Ecto neural progenitor cell (in vitro differentiated cells): ENCODE data around the gene ZFAND3.

Experiments
- DNase-seq: peaks from one replicate; pipeline ENCODE4 v3.0.0-alpha.2; 2018; ENCODE audit warnings: low spot score

Gene ZFAND3

DNA sequence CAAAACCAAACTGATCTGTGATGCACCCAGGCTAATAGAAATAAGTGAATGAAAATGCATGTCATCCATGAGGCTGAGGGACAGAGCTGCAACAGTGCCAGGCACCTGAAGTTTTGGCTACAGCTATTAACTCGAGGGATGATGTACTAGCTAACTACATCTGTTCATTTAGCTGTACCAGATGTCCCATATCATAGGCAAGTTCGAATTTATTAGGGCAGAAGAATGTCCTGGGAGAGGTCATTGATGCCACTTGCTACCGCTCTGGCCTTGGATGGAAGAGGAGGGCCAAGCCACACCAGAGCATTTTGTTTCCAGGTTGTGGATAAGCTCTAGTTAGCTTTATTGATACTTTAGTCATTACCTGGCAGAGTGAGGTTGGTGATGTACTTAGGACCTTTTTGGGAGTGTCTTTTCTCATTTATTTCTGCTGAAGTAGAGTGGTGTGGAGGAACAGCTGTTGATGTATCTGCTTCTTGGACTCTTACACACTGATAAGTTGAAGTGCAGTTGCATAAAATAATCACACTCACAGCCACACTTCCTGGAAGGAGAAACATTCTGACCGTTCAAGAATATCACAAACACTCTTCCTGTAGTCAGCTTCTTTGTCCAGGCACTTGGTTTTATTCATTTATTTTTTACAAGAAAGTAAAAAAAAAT, 8.2 kb downstream of the ZFAND3 start:
- DNase-seq, result no peak

- no peak for DNase-seq
Measured at GRCh38 chr6:37830225-37830624, 10.7 kb downstream of the ZFAND3 start.

GRCh38 chr6:37831457-37831856, 11.9 kb downstream of the ZFAND3 start:
- no peak for DNase-seq

- no peak for DNase-seq
Measured at GRCh38 chr6:37835923-37836322, 16.4 kb downstream of the ZFAND3 start.

DNA sequence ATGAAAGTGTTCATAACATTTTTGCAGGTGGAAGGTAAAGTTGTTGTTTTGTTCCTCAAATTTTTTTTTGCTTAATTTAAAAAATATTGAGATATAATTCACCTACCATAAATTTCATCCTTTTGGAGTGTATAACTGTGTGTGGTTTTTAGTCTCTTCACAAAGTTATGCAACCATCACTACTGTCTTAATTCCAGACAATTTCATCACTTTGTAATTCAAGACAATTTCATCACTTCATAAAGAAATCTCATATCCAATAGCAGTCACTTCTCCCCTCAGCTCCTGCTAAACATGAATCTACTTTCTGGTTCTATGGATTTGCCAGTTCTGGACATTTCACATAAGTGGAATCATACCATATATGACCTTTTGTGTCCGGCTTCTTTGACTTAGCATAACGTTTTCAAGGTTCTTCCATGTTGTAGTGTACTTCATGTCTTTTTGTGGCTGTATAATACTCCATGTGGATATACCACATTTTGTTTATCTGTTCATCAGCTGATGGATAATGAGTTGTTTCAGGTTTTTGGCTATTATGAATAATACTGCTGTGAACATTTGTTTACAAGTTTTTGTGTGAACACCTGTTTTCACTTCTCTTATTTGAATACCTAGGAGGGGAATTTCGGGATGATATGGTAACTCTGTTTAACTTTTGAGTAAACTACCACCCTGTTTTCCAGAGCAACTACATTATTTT, 18.8 kb downstream of the ZFAND3 start:
- no peak for DNase-seq

- no peak for DNase-seq
Measured at GRCh38 chr6:37840143-37840939, 20.8 kb downstream of the ZFAND3 start.

DNA sequence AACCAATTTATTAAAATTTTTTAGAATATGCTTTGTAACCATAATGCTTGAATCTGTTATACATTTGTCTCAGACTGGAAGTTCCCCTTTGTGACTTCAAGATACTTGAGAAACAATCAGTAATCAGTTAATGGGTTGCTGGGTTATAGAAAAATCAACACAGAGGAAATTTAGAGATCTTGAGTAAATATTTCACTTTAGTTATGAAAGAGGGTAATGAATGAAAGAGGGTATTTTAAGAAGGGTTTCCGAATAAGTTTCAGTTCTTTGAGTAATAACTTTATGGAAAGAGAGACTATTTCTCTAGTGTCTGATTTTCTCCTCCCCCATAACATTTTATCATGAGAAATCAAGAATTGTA, 21.4 kb downstream of the ZFAND3 start:
- DNase-seq, result no peak

GRCh38 chr6:37845026-37845911, 25.7 kb downstream of the ZFAND3 start:
- no peak for DNase-seq

DNA sequence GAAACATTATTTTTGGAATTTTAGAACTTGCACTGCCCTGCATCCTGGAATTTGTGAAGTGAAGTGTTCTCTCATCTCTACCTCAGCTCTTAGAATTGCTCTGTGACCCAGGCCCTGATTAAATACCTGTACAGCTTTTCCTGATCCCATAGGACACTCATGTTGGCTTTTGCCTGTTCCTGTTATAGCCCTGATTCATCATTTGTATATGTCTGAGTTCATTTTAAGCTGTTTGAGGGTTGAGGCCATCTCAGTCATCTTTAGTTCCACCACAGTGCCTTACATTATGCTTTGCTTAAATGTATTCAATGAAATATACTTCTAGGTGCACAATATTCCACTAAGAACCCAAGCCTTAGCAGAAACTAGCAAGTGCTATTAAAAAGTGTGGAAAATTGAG, 26.4 kb downstream of the ZFAND3 start:
- DNase-seq, result no peak

DNA sequence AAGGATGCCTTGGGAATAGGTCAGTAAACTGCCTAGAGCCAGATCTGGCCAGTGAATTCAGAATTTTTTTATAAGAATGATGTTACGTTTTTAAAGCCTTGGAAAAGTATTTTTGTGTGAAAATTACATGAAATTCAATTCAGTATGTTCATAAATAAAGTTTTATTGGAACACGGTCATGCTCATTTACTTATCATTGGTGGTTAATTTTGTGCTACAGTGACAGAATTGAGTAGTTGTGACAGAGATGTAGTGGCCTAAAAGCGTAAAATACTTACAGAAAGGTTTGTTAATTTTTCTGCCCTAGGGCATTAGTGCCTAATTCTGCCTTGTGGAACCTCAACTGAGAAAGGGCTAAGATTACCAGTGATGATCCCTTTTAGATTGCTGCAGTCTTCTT, 28.2 kb downstream of the ZFAND3 start:
- no peak for DNase-seq

- no peak for DNase-seq
Measured at GRCh38 chr6:37848371-37848770, 28.8 kb downstream of the ZFAND3 start.

- no peak for DNase-seq
Measured at GRCh38 chr6:37850260-37850659, 30.7 kb downstream of the ZFAND3 start.

DNA sequence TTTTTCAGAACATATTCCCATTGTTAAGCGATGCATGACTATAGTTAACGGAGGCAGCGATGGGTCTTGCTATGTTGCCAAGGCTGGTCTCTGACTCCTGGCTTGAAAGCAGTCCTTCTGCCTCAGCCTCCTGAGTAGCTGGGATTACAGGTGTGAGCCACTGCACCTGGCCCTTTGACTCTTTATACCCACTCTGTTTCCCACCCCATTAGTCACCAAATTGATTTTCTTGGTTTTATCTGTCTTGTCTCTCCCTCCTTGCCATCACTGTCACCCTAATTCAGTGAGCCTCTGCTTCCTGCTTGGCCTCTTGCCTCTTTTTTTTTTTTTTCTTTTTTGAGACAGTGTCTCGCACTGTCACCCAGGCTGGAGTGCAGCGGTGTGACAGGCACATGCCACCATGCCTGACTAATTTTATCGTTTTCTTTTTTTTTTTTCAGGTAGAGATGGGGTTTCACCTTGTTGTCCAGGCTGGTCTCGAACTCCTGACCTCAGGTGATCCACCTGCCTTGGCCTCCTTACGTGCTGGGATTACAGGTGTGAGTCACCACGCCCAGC, 31.3 kb downstream of the ZFAND3 start:
- no peak for DNase-seq

DNA sequence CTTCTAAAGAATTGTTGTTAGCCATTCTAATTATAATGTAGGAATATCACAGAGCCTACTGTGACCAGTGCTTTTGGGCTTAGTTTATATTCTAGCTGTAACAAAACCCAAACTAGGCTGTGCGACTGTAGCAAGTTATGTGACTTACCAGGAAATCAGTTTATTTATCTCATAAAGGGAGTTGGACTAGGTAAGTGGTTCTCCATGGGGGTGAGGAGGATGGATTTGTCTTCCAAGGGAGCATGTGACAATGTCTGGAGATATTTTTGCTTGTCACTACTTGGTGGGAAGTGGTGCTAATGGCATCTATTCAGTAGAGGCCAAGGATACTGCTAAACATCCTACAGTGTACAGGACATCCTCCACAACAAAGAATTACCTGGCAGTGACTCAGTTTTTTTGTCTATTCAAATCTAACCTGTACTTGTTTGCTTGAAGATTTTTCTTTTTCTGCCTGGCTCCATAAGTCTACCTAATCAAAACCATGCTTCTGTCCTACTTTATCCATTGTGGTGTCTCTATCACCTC, 32.5 kb downstream of the ZFAND3 start:
- DNase-seq, result no peak

- no peak for DNase-seq
Measured at GRCh38 chr6:37856285-37856684, 36.8 kb downstream of the ZFAND3 start.

GRCh38 chr6:37858363-37858762, 38.8 kb downstream of the ZFAND3 start:
- no peak for DNase-seq

DNA sequence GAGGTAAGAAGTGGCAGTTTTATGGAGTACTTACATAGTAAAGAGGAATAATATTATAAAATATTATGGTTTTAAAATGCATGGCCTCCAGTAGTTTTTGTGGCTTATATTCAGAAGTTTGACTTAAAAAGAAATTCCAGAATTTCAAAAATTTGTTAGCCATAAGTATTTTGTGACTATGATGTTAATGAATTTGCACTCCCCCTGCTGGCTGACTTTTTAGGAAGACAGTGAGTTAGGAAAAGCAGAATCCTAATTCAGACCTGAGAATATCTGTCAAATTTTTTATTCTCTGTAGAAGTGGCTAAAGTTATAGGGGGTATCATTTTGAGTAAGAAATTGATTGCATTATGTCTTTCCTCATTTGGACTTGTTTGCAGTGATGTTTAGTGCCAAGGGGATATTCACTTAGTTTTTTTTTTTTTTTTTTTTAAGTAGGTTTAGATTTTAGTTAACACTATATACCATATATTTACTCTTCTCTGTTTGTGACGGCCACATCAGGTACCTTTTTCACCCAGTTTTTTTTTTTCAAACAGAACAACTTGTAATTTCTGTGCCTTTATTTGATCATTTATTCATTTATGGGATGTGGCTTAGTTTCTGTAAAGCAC, 40.8 kb downstream of the ZFAND3 start:
- no peak for DNase-seq

- no peak for DNase-seq
Measured at GRCh38 chr6:37861452-37861851, 41.9 kb downstream of the ZFAND3 start.

GRCh38 chr6:37862430-37862829, 42.9 kb downstream of the ZFAND3 start:
- DNase-seq, result no peak

GRCh38 chr6:37862992-37863391, 43.5 kb downstream of the ZFAND3 start:
- no peak for DNase-seq

DNA sequence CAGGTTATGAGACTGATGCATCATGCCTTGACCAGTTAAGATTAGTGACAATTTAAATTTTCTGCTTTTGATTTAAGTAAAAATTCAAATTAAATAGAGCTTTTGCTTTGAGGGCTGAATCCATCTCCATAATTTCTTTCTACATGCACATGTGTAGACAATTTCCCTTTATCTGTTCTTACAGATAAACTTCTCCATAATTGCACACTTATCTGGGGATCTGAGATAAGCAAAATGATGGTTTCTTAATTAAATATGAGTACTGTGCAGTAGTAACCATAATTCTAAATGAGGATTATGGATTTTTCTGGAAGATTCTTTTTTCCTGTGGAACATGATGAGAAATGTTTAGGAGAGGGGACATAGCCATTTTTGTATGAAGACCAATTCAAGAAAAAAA, 44.7 kb downstream of the ZFAND3 start:
- DNase-seq, result no peak
